Stimulated activated CD8-positive, alpha-beta memory T cell treated with anti-CD3 and anti-CD28 coated beads, Interleukin-7, amount 100 ng/mL, for 4 hours (primary cell): ENCODE data around the gene TAC4.

ENCODE experiments used
- DNase-seq, 2 donors: peaks; one replicate each; pipeline ENCODE4 v3.0.0-alpha.2; 2020; ENCODE audit warnings: low read depth in 2 of 2

TAC4 gene

GRCh38 chr17:49848019-49848473, at the start of gene TAC4:
TAC4 (minus strand) TSS chr17:49848069; CDS start chr17:49848017, 52 bp downstream.
- DNase-seq = no peak

GRCh38 chr17:49896860-49897259, 49.0 kb upstream of the TAC4 start:
- no peak for DNase-seq

GRCh38 chr17:49896222-49896621, 48.4 kb upstream of the TAC4 start:
- no peak for DNase-seq

DNA sequence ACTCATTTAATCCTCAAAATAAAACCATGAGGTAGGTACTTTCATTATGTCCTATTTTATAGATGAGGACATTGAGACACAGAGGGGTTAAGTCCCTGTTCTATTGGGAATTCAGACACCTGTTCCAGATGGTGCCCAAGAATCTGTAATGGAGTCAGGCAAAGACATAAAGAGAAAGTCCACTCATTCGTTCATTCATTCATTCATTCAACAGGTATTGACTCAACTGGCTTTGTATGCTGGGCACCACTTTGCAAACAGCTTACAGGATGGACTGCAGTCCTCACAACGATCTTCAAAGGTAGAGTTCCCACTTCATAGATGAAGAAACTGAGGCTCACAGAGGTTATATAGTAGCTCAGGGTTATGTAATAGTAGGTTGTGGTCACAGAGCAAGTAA, 47.9 kb upstream of the TAC4 start:
- DNase-seq = no peak

DNA sequence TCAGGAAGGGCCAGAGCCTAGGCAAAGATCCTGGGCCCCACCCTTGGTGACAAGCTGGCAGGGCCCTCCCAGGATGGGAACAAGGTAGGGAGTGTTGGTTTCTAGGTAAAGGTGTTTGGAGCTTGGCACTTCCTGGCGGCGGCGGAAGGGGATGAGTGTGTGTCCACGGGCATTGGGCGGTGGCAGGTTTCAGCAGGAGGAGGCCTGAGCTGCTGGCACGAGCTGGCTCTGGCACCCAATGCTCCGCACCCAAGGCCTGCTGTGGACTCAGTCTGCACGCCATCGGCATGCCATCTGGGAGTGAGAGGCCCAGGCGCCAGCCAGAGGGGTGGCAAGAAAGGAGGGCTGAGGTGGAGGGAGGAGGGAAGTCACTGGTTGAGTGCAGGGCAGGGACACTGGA, 46.9 kb upstream of the TAC4 start:
- DNase-seq = no peak

GRCh38 chr17:49891694-49892389, 44.0 kb upstream of the TAC4 start:
- DNase-seq = no peak

GRCh38 chr17:49891271-49891670, 43.4 kb upstream of the TAC4 start:
- DNase-seq = no peak

DNA sequence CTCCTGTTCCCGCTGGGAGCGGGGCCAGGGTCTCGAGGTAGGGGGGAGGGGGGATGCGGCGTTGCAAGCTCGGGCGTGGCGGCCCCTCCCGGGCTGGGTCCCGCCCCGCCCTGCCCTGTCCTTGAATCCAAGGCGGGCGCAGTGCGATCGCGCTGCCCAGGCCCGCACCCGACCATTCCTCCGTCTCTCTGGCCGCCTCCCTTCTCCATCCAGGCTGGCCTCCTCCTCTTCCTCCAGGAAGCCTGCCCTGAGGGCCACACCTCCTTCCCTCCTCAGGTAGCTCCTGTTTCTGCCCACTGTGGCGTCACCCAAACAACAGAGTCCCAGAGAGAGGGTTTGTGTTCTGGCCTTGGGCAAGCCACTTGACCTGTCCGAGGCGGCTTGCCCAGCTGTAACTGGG, 43.0 kb upstream of the TAC4 start:
- no peak for DNase-seq

DNA sequence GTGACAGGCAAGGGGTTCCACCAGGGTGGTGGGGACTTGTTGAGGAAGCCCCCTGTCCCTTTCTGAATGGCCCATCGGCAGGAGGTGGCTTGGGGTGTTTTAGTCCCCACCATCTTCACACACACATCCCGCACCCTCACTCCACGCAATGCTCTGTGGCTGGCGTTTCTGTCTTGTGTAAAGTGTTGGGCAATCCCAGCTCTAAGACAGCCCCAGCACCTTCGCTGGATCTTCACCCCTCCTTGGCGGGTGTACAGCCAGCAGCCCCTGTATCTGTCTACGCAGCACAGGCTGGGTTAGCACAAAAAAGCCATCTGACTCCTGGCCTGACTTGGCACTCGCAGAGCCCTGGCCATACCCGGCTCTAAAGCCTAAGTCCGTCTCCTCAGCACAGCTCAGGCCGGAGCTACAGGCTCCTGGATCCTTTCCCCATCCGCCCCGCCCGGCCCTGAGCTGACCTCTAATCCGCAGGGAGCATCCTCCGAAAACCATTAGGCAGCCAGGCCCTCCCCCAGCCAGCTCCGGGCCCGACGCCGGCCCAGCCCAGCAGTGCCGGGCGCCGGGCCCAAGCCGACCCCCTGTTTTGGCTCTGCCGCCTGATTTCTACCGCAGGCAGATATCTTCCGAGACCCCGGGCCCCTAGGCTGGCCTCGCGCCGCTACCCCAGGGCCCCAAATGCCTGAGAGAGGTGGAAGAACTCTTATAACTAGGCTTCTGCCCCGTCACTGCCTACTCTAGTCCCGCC, 42.4 kb upstream of the TAC4 start:
- DNase-seq = no peak

- no peak for DNase-seq
These were observed 41.6 kb upstream of the TAC4 start for GRCh38 chr17:49889500-49889899.

DNA sequence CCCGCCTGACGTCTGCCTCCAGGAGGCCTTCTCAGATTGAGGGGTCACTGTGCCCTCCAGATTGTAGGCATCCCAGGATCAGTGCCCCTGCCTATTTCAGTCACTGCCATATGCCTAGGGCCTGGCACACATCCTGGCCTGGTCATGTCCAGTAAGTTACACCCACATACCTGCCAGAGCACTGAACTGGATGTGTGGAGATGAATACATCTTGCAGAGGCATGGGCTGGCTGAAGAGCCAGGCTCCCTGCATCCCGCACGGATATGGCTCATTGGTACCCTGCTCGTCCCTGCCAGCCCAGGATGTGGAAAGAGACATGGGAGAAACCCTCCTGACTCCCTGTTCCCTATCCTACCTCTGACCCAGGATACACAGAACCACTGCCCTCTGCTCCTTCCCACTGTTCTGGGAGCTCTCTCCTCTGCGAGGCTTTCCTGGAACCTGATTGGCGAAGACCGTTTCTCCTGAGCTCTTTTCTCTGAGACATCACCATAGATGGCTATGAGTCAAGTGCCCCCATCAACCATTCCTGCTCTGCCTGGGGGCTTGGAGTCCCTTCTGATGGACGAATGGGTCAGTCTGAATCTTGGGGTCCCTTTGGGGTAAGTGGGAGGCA, 40.0 kb upstream of the TAC4 start:
- no peak for DNase-seq

DNA sequence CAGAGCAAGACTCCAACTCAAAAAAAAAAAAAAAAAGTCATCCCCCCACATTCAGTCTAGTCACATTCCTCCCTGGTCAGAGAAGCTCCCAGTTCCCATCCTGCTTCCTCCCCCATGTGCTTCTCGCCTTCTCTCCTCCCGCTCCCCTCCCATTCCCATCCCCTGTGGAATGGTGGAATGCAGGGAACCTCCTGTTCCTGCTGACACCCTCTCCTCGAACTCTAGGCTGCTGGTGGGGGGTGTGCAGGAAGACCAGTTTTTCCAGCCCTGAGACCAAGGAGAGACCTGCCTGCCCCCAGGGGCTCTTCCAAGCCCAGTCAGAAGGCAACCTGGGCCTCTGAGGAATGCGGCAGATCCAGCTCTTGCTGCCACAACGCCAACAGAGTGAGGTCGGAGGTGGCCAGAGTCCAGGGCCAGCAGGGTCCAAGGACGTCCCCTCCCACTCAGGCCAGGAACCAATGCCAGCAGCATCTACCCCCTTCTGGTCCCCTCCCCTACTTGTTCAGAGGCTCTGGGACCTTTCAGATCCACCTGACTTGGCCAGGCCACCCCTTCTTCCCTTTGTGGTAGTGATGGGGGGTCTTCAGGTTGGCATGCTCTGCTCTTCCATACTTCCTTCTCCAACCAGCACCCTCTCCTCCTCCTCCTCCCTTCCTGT, 39.3 kb upstream of the TAC4 start:
- DNase-seq = no peak

DNA sequence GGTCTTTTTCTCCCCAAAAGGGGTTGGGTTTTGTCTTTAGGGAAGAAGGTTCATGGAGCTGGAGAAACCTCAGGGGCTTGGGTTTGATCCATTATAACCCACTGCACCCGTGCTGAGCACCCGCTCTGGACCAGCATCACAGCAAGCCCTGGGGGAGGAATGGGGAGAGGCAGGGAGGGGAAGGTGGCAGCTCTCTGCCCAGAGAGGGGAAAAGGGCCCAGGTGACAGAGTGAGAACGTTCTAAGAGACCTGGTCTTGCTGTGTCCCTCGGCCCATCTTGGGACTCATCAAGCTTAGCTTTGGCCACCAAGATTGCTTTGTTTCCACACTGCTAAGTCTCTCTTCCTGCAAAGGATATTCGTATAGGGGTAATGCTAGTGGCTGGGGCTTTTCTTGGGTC, 38.2 kb upstream of the TAC4 start:
- no peak for DNase-seq

DNA sequence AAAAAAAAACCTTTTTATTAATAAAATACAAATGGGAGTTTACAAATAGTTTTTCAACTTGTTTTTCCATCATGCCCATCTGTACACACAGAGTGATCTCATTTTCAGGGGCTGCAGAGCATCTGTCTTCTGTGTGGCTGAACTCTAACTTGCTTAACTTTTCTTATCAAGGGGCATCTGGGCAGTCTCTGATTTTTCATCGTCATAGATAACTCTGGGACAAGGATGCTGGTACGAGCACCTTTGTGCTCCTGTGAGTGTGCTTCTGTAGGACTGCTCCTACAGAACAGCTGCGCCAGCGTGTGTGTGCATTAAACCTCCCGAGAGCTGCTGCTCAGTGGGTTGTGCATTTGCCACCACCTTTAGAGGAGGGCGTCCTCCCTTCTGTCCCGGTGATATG, 34.6 kb upstream of the TAC4 start:
- DNase-seq = no peak

DNA sequence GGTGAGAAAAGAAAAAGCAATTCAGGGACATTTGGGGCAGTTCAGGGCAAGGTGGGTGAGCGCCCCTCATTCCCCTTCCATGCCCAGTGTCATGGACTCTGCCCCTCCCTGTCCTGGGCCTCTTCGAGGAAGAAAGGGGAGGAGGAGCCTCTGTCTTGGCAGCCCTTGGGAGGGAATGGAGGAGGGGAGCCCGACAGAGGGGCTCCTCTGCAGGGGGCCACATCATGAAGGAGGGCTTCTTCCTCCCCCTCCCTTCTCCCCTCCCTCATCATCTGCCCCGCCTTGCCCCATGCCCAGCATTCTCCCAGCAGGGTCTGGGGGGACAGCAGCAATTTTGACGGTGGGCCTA, 33.2 kb upstream of the TAC4 start:
- no peak for DNase-seq

DNA sequence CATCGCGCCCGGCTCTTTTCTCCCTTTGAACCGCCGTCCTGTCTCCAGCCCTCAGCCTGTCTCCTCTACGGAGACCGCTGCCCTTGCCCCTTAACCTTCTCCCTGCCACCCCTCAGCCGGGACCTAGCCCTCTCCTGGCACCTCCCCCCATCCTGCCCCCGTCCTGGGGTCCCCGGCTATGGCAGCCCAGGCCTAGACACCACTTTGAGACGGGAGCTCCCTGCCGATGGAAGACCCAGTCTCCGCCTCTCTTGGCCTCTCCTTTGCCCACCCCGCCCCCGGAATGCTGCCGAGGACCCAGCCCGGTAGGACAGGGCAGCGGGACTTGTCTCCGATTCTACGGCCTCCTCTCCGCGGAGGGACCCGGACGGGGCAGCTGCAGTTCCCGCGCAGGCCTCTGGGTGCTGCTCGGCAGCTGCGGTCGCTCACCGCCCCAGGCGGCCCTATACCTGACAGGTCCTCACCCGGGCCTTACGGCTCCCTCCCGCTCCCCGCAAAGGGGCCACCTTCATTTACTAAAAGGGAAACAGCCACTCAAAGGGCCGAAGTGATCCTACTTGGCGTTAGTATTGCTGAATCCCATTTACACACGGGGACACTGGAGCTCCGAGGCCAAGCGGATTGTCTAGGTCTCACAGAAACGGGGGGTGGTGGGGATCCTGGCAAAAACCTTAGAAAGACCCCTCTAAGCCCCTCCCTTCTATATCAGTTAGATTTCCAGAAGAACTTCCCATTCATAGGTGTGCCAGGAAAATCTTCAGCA, 32.6 kb upstream of the TAC4 start:
- peak; percentile 8 to 51 for DNase-seq

- DNase-seq = no peak
These were observed 31.3 kb upstream of the TAC4 start for GRCh38 chr17:49878931-49879904.

DNA sequence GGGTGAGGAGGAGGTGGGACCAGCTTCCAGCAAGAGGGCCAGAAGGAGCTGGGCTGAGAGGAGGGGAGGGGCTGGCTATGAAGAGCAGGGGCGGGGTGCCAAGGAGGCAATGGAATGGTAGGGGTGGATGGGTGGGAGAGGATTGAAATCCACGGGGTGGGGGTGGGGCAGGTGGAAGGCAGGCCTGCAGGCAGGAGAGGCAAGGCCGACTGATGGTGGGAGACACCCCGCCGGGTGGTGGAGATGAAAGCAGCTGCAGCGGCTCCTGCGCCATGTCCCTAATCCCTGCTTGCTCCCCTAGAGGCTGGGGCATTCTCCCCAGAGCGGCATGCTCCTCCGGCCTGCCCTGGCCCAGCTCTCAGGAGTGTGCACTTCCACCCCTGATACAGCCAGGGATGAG, 27.8 kb upstream of the TAC4 start:
- DNase-seq = no peak

GRCh38 chr17:49874911-49875310, 27.0 kb upstream of the TAC4 start:
- DNase-seq = no peak

GRCh38 chr17:49873926-49874325, 26.1 kb upstream of the TAC4 start:
- no peak for DNase-seq

GRCh38 chr17:49873466-49873865, 25.6 kb upstream of the TAC4 start:
- no peak for DNase-seq
